CD4-positive, alpha-beta T cell (primary cell): ENCODE measurements around the gene CTIF. TPM values are rescaled to one million over a fixed set of nuclear protein-coding genes. Genes with fewer than 3 reads are reported as not detected.

ENCODE experiments used
- ATAC-seq: fragments of 200-7000 bp; cut with Tn5 transposase; one replicate; pipeline ENCODE4 v1.10.0; 2022; ENCODE audit warnings: mild to moderate bottlenecking; ENCODE audit not compliant: poor library complexity
- CTCF ChIA-PET: fragments of 350-600 bp; sonication (Branson Sonifier 250); formaldehyde crosslinking; loops from one replicate; lab custom pipeline; 2021; ENCODE audit warnings: antibody characterized with exemption, inconsistent platforms; lab: Charles Lee
- POLR2A ChIA-PET: fragments of 350-600 bp; sonication (Branson Sonifier 250); formaldehyde crosslinking; loops from one replicate; lab custom pipeline; 2021; ENCODE audit warnings: antibody characterized with exemption, inconsistent platforms; lab: Charles Lee
- DNase-seq, 14 experiments: peaks; one replicate each; pipeline ENCODE4 v3.0.0-alpha.2; 2013 to 2020; ENCODE audit warnings: mixed read lengths in 2 of 14
- H3K27ac ChIP-seq, 2 donors: one replicate each; pipeline versions ENCODE4 v1.5.1 to v1.7.0; 2013; ENCODE audit warnings: low read length in 2 of 2, low read depth in 1 of 2, mild to moderate bottlenecking in 1 of 2
- H3K27me3 ChIP-seq, 2 experiments: 1 replicate in 1 of 2; 2 replicates in 1 of 2; pipeline versions ENCODE4 v1.6.1 to v1.7.0; 2013; ENCODE audit warnings: low read length in 2 of 2, control low read depth in 1 of 2, mild to moderate bottlenecking in 1 of 2, moderate library complexity in 1 of 2; ENCODE audit not compliant: insufficient read depth in 2 of 2, control insufficient read depth in 1 of 2
- H3K36me3 ChIP-seq: one replicate; pipeline ENCODE4 v1.6.1; 2013; ENCODE audit warnings: low read length, control low read depth; ENCODE audit not compliant: insufficient read depth
- H3K4me1 ChIP-seq: one replicate; pipeline ENCODE4 v1.6.1; 2013; ENCODE audit warnings: low read length, control low read depth; ENCODE audit not compliant: insufficient read depth
- H3K4me3 ChIP-seq: one replicate; pipeline ENCODE4 v1.5.1; 2013; ENCODE audit warnings: mild to moderate bottlenecking, low read length, moderate library complexity
- H3K9me3 ChIP-seq, 2 experiments: 1 replicate in 1 of 2; 2 replicates in 1 of 2; pipeline versions ENCODE4 v1.6.1 to v1.7.0; 2013; ENCODE audit warnings: low read length in 2 of 2, mild to moderate bottlenecking in 2 of 2, control low read depth in 1 of 2, moderate library complexity in 1 of 2; ENCODE audit not compliant: control insufficient read depth in 1 of 2, insufficient read depth in 1 of 2
- H3K27ac Mint-ChIP-seq: one replicate; pipeline ENCODE4 v1.8.0; 2020; ENCODE audit warnings: mixed read lengths
- H3K27me3 Mint-ChIP-seq: one replicate; pipeline ENCODE4 v1.8.0; 2021; ENCODE audit warnings: mixed read lengths
- H3K36me3 Mint-ChIP-seq: one replicate; pipeline ENCODE4 v1.8.0; 2021; ENCODE audit warnings: low read depth, mixed read lengths
- H3K4me1 Mint-ChIP-seq: one replicate; pipeline ENCODE4 v1.8.0; 2021; ENCODE audit warnings: low read depth, mixed read lengths
- H3K4me3 Mint-ChIP-seq: one replicate; pipeline ENCODE4 v1.8.0; 2020; ENCODE audit warnings: mild to moderate bottlenecking, mixed read lengths
- H3K9me3 Mint-ChIP-seq: one replicate; pipeline ENCODE4 v1.8.0; 2020; ENCODE audit warnings: mixed read lengths
- intact Hi-C, 2 experiments: fragments of 100-400 bp; cut with DNase I in 1 of 2; cut with micrococcal nuclease in 1 of 2; formaldehyde crosslinking; loops; one replicate each; pipeline versions ENCODE4 v1.15.1 to v1.9.0; 2023 to 2025; cut with DNase I, micrococcal nuclease
- total RNA-seq, 174 experiments: library from RNA in 2 of 174; stranded (reverse) in 2 of 174; gene quantifications; one replicate each; pipeline ENCODE4 v1.2.3 and lab custom pipeline; 2021 to 2026
- TF ChIP-seq, protein P1 (sequence below): fragments of 200-600 bp; IDR thresholded peaks from one replicate; pipeline ENCODE4 v1.8.0; 2022; ENCODE audit warnings: antibody characterized with exemption, mild to moderate bottlenecking

CTIF gene
- total RNA-seq, 2 experiments from 2014 or later, result 1.1 to 2.9 TPM

GRCh38 chr18:48884771-48885170, 345.9 kb downstream of the CTIF start:
- Mint-ChIP-seq H3K4me1 (peaks cover 9% of the 10 kb centered on the region), H3K27me3 (no peaks in the 10 kb centered on the region), H3K27ac (no peak overlapping the region), H3K9me3 (no peaks in the 10 kb centered on the region), H3K4me3 (no peak overlapping the region), H3K36me3 (no peaks in the 10 kb centered on the region)
- H3K9me3 ChIP-seq, result no peaks in the 10 kb centered on the region
- H3K4me1 ChIP-seq, result peaks cover 2% of the 10 kb centered on the region
- ATAC-seq (no peak), DNase-seq (no peak)
- POLR2A ChIA-PET, result no interaction called here
- no peak overlapping the region for H3K27ac ChIP-seq
- no peaks in the 10 kb centered on the region for H3K36me3 ChIP-seq
- intact Hi-C loops, result no loop called here
- TF ChIP-seq, protein P1, sequence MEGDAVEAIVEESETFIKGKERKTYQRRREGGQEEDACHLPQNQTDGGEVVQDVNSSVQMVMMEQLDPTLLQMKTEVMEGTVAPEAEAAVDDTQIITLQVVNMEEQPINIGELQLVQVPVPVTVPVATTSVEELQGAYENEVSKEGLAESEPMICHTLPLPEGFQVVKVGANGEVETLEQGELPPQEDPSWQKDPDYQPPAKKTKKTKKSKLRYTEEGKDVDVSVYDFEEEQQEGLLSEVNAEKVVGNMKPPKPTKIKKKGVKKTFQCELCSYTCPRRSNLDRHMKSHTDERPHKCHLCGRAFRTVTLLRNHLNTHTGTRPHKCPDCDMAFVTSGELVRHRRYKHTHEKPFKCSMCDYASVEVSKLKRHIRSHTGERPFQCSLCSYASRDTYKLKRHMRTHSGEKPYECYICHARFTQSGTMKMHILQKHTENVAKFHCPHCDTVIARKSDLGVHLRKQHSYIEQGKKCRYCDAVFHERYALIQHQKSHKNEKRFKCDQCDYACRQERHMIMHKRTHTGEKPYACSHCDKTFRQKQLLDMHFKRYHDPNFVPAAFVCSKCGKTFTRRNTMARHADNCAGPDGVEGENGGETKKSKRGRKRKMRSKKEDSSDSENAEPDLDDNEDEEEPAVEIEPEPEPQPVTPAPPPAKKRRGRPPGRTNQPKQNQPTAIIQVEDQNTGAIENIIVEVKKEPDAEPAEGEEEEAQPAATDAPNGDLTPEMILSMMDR, result no peak
- H3K4me3 ChIP-seq, result no peak overlapping the region
- CTCF ChIA-PET, result no interaction called here
- no peaks in the 10 kb centered on the region for H3K27me3 ChIP-seq

DNA sequence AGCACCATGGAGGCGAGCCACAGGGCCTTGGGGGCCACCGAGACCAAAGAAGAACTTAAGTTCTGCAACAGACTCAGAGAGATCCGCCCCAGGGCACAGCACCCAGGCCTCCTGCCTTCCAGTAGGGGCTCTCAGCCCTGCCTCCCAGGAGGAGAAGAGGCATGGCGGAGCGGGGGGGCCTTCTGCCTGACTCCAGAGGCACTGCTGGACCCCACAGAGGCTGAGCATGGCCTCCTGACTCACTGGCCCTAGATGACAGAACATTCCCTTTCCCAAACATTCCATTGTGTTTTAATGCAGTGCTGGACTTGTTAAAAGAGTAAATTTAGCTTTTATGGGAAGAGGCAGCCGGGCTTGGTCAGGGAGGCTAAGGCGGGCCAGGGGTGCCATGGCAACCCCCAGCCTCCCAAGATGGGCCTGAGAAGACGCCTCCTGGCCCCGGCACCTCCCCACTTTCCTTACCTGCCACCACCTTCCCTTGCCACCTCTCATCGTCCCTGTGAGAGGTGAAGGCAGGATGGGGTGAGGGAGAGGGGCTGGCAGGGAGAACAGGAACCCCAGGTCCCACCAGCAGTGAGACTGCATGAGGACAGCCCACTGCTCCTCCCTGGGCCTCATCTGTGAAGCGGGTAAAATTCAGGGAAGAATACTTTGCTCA, 346.6 kb downstream of the CTIF start:
- intact Hi-C loops, result no loop called here
- Mint-ChIP-seq H3K9me3 (no peaks in the 10 kb centered on the region), H3K4me3 (no peak overlapping the region), H3K4me1 (peaks cover 4% of the 10 kb centered on the region), H3K27ac (no peak overlapping the region), H3K27me3 (no peaks in the 10 kb centered on the region), H3K36me3 (no peaks in the 10 kb centered on the region)
- H3K9me3 ChIP-seq, result no peaks in the 10 kb centered on the region
- TF ChIP-seq, protein P1, result no peak
- CTCF ChIA-PET, result no interaction called here
- ATAC-seq (no peak), DNase-seq (no peak)
- no peaks in the 10 kb centered on the region for H3K36me3 ChIP-seq
- H3K4me3 ChIP-seq, result no peak overlapping the region
- peaks cover 2% of the 10 kb centered on the region for H3K4me1 ChIP-seq
- H3K27ac ChIP-seq, result no peak overlapping the region
- H3K27me3 ChIP-seq, result no peaks in the 10 kb centered on the region
- POLR2A ChIA-PET, result no interaction called here

GRCh38 chr18:48885924-48886400, 347.1 kb downstream of the CTIF start:
- CTCF ChIA-PET, result no interaction called here
- H3K27me3 Mint-ChIP-seq, result no peaks in the 10 kb centered on the region
- POLR2A ChIA-PET, result no interaction called here
- no peak overlapping the region for H3K27ac Mint-ChIP-seq
- Histone ChIP-seq H3K27me3 (no peaks in the 10 kb centered on the region), H3K4me3 (no peak overlapping the region), H3K36me3 (no peaks in the 10 kb centered on the region), H3K9me3 (no peaks in the 10 kb centered on the region), H3K4me1 (peaks cover 2% of the 10 kb centered on the region), H3K27ac (no peak overlapping the region)
- no peaks in the 10 kb centered on the region for H3K4me1 Mint-ChIP-seq
- intact Hi-C loops, result no loop called here
- DNase-seq, result no peak
- TF ChIP-seq, protein P1, result no peak
- no peaks in the 10 kb centered on the region for H3K36me3 Mint-ChIP-seq
- H3K4me3 Mint-ChIP-seq, result no peak overlapping the region
- ATAC-seq, result no peak
- no peaks in the 10 kb centered on the region for H3K9me3 Mint-ChIP-seq
